Astrocyte (in vitro differentiated cells and primary cell): Measurements from ENCODE around the gene RIMBP2.

Experiments
- EZH2 ChIP-seq: IDR thresholded peaks from 2 replicates; pipeline ENCODE4 v1.6.1; 2012; ENCODE audit warnings: mild to moderate bottlenecking, low read length, inconsistent platforms; ENCODE audit not compliant: insufficient read depth
- TF ChIP-seq, protein P1 (sequence below): IDR thresholded peaks from 2 replicates; pipeline ENCODE4 v1.5.1; 2011; ENCODE audit warnings: low read depth, mild to moderate bottlenecking, inconsistent platforms, low read length, moderate library complexity; ENCODE audit not compliant: insufficient read depth

DNA sequence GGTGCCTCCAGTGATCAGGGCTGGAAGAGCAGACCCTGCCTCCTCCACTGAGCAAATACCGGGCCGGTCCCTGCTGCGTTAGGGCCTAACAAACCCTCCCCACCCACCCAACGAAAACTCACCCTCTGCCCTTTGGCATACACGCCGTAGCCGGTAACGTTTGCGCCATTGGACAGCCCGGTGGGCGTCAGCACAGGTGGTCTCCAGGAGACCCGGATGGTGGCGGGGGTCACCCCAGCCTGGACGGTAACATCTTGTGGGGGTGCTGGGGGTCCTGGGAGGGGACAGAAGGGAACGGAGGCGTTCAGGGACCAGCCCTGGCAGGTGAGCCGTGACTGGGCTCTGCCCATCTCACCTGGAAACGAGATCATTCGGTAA is 277.9 kb downstream of the RIMBP2 start:
- TF ChIP-seq, protein P1, sequence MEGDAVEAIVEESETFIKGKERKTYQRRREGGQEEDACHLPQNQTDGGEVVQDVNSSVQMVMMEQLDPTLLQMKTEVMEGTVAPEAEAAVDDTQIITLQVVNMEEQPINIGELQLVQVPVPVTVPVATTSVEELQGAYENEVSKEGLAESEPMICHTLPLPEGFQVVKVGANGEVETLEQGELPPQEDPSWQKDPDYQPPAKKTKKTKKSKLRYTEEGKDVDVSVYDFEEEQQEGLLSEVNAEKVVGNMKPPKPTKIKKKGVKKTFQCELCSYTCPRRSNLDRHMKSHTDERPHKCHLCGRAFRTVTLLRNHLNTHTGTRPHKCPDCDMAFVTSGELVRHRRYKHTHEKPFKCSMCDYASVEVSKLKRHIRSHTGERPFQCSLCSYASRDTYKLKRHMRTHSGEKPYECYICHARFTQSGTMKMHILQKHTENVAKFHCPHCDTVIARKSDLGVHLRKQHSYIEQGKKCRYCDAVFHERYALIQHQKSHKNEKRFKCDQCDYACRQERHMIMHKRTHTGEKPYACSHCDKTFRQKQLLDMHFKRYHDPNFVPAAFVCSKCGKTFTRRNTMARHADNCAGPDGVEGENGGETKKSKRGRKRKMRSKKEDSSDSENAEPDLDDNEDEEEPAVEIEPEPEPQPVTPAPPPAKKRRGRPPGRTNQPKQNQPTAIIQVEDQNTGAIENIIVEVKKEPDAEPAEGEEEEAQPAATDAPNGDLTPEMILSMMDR, result no peak
- no peak for TF ChIP-seq EZH2
